ENCODE results near the gene ITPR3. TPM values are rescaled to one million over a fixed set of nuclear protein-coding genes. Genes with fewer than 3 reads are reported as not detected.

Gene ITPR3
- total RNA-seq, 1 donor from 2014 or later = 17.7 TPM

DNA sequence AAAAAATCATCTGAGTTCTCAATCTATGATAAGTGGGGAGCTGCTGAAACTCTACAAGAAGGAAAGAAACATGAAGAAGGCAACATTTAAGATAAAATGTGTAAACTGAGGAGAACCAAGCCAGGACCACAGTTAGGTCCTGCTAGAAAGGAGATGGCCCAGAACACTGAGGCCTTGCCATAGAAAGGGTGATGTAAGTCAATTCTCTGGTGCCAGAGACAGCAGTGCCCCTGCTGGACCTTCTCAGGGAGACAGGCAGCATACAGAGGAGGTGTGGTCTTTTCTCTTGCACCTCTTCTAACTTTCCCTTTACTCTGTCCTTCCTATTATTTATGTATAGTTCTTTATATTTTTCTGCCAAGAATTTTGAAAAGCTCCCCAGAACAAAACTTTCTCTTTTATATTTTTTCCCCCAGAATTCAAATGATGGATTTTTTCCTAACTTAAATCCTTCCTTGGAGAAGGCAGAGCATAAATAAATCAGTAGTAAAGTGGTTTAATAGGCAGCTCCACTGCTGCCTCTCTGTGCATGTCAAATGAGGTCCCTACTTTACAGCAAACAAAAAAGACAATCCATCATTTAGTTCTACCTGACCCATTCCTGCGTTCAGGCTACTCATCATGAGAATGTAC is 81.3 kb downstream of the ITPR3 start:
- Histone ChIP-seq H3K27ac (ENCODE audit: low read depth, low read length) (no peak overlapping the region), H4K20me1 (ENCODE audit: insufficient read depth, low read length) (peaks cover 7% of the 10 kb centered on the region), H3K4me1 (ENCODE audit: insufficient read depth, low read length) (peaks cover 1% of the 10 kb centered on the region), H2AFZ (ENCODE audit: low read depth, low read length) (no peak overlapping the region), H3K79me2 (ENCODE audit: insufficient read depth, low read length) (no peaks in the 10 kb centered on the region), H3K4me3 (ENCODE audit: insufficient read depth, low read depth, low read length) (no peak overlapping the region), H3K4me2 (ENCODE audit: low read length) (no peak overlapping the region), H3K36me3 (ENCODE audit: insufficient read depth, low read length) (no peaks in the 10 kb centered on the region), H3K9me3 (ENCODE audit: insufficient read depth, low read depth, low read length) (no peaks in the 10 kb centered on the region), H3K27me3 (ENCODE audit: insufficient read depth, low read length) (no peaks in the 10 kb centered on the region), H3K9ac (ENCODE audit: low read length) (no peak overlapping the region)
- H3K9me3 Mint-ChIP-seq (ENCODE audit: unreplicated experiment) = no peaks in the 10 kb centered on the region
- FAIRE-seq (no peak), DNase-seq (ENCODE audit: low read depth) (peak; percentile 23)
- H3K27ac Mint-ChIP-seq (ENCODE audit: unreplicated experiment) = peak overlapping the region; percentile 64
- H3K4me3 Mint-ChIP-seq (ENCODE audit: unreplicated experiment) = no peak overlapping the region
- no peak for TF ChIP-seq EZH2 (IDR thresholded peaks at IDR 0.05; ENCODE audit: insufficient read depth, low read length)
- TF ChIP-seq, protein P1, sequence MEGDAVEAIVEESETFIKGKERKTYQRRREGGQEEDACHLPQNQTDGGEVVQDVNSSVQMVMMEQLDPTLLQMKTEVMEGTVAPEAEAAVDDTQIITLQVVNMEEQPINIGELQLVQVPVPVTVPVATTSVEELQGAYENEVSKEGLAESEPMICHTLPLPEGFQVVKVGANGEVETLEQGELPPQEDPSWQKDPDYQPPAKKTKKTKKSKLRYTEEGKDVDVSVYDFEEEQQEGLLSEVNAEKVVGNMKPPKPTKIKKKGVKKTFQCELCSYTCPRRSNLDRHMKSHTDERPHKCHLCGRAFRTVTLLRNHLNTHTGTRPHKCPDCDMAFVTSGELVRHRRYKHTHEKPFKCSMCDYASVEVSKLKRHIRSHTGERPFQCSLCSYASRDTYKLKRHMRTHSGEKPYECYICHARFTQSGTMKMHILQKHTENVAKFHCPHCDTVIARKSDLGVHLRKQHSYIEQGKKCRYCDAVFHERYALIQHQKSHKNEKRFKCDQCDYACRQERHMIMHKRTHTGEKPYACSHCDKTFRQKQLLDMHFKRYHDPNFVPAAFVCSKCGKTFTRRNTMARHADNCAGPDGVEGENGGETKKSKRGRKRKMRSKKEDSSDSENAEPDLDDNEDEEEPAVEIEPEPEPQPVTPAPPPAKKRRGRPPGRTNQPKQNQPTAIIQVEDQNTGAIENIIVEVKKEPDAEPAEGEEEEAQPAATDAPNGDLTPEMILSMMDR (IDR thresholded peaks at IDR 0.05; ENCODE audit: insufficient read depth, low read depth, low read length) = peak; percentile 59
- no peaks in the 10 kb centered on the region for H3K27me3 Mint-ChIP-seq (ENCODE audit: low read depth, unreplicated experiment)
- H3K4me1 Mint-ChIP-seq (ENCODE audit: low read depth, unreplicated experiment) = peaks cover 20% of the 10 kb centered on the region
- peaks cover 5% of the 10 kb centered on the region for H3K36me3 Mint-ChIP-seq (ENCODE audit: low read depth, unreplicated experiment)

DNA sequence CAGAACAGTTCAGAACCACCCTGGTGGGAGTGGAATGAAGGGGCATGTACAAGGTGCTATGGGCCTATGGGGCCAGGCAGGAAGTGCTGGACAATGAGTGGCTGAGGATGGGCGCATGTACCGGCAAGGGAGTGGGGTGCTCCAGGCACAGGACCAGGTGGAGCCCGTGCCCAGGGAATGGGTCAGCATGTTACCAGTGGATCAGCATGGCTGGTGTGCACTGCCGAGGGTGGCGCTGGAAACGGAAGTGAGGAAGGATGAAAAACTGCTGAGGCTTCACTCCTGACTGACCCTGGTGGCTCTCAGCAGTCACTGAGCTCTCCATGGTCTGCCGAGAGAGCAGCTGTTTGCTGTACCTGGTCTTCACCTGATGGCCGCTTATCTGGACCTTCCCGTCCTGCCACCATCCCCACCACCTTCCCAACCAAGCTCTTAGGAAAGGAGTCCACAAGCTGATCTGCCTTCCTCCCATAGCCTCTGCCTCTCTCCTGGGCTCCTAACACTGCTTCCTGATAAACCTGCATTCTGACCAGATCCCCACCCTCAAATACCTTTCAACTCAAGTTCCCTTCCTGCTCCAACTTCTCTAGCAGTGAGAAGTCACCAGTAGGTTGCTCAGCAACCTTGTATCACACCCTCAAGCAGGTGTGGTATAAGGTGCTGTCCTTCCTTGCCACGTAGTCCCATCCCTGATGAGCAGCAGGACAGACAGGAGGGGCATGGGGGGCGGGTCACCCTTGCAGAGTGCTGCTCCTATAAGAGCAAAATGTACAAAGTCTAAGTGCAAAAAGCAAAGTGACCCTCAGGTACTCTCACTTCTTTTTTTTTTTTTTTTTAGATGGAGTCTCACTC is 83.3 kb downstream of the ITPR3 start:
- no peaks in the 10 kb centered on the region for H3K9me3 ChIP-seq (ENCODE audit: insufficient read depth, low read depth, low read length)
- H3K27ac ChIP-seq (ENCODE audit: low read depth, low read length) = no peak overlapping the region
- peaks cover 4% of the 10 kb centered on the region for H3K79me2 ChIP-seq (ENCODE audit: insufficient read depth, low read length)
- no peak overlapping the region for H3K4me2 ChIP-seq (ENCODE audit: low read length)
- H3K36me3 ChIP-seq (ENCODE audit: insufficient read depth, low read length) = no peaks in the 10 kb centered on the region
- no peak overlapping the region for H2AFZ ChIP-seq (ENCODE audit: low read depth, low read length)
- FAIRE-seq (no peak), DNase-seq (ENCODE audit: low read depth) (no peak)
- H3K4me3 Mint-ChIP-seq (ENCODE audit: unreplicated experiment) = no peak overlapping the region
- no peaks in the 10 kb centered on the region for H3K27me3 ChIP-seq (ENCODE audit: insufficient read depth, low read length)
- peak overlapping the region; percentile 0 for H3K27ac Mint-ChIP-seq (ENCODE audit: unreplicated experiment)
- no peak overlapping the region for H3K4me3 ChIP-seq (ENCODE audit: insufficient read depth, low read depth, low read length)
- H3K9ac ChIP-seq (ENCODE audit: low read length) = no peak overlapping the region
- H3K4me1 Mint-ChIP-seq (ENCODE audit: low read depth, unreplicated experiment) = peaks cover 20% of the 10 kb centered on the region
- TF ChIP-seq EZH2 (IDR thresholded peaks at IDR 0.05; ENCODE audit: insufficient read depth, low read length) = no peak
- TF ChIP-seq, protein P1 (IDR thresholded peaks at IDR 0.05; ENCODE audit: insufficient read depth, low read depth, low read length) = no peak
- H3K4me1 ChIP-seq (ENCODE audit: insufficient read depth, low read length) = no peaks in the 10 kb centered on the region
- H3K36me3 Mint-ChIP-seq (ENCODE audit: low read depth, unreplicated experiment) = peaks cover 15% of the 10 kb centered on the region
- H3K27me3 Mint-ChIP-seq (ENCODE audit: low read depth, unreplicated experiment) = no peaks in the 10 kb centered on the region
- H4K20me1 ChIP-seq (ENCODE audit: insufficient read depth, low read length) = peaks cover 6% of the 10 kb centered on the region
- no peaks in the 10 kb centered on the region for H3K9me3 Mint-ChIP-seq (ENCODE audit: unreplicated experiment)
